ENCODE data around the gene MAG.

Gene MAG

DNA sequence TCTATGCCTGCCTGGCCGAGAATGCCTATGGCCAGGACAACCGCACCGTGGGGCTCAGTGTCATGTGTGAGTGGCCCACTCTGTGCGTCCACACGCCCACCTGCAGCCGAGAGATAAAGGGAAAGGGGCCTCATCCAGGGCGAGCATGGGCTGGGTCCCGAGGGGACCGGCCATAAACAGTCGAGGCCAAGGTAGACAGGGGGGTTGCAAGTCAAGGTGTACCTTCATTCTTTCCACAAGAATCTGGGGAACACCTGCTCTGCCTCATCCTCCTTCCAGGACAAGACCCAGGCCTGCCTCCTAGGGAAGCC, 8.3 kb downstream of the MAG start:
- H3K4me3 ChIP-seq (ENCODE audit: low read length) = no peak overlapping the region
- H3K27me3 ChIP-seq (ENCODE audit: control insufficient read depth, insufficient read depth, low read length) = peaks cover 4% of the 10 kb centered on the region

DNA sequence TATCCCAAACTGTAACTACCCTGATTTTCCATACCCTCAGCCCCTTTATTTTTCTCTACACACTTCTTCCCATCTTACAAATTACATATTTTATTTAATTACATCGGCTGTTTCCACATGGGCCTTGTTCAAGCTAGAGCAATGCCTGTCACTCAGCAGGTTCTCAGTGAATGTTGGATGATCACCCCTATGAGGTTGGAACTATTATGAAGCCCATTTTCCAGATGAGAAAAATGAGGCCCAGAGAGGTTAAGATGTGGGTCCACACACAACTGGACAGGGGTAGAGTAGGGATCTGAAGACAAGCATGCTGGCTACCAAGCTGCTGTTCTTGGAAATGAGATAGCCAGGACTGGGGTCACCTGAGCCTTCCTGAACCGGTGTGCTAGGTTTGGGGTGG, 10.0 kb downstream of the MAG start:
- H3K27ac ChIP-seq (ENCODE audit: low read depth, low read length) = no peak overlapping the region
- no peaks in the 10 kb centered on the region for H3K36me3 ChIP-seq (ENCODE audit: control insufficient read depth, insufficient read depth, low read length)
- H3K27me3 ChIP-seq (ENCODE audit: control insufficient read depth, insufficient read depth, low read length) = peaks cover 4% of the 10 kb centered on the region
- no peaks in the 10 kb centered on the region for H3K4me1 ChIP-seq (ENCODE audit: control insufficient read depth, insufficient read depth, low read length)
- no peak overlapping the region for H3K9ac ChIP-seq (ENCODE audit: low read length)
- no peak overlapping the region for H3K4me3 ChIP-seq (ENCODE audit: low read length)

More for the DNA sequence above, 8.3 kb downstream of the MAG start:
- Histone ChIP-seq H3K4me1 (ENCODE audit: control insufficient read depth, insufficient read depth, low read length) (no peaks in the 10 kb centered on the region), H3K9ac (ENCODE audit: low read length) (no peak overlapping the region), H3K36me3 (ENCODE audit: control insufficient read depth, insufficient read depth, low read length) (no peaks in the 10 kb centered on the region), H3K27ac (ENCODE audit: low read depth, low read length) (no peak overlapping the region)

DNA sequence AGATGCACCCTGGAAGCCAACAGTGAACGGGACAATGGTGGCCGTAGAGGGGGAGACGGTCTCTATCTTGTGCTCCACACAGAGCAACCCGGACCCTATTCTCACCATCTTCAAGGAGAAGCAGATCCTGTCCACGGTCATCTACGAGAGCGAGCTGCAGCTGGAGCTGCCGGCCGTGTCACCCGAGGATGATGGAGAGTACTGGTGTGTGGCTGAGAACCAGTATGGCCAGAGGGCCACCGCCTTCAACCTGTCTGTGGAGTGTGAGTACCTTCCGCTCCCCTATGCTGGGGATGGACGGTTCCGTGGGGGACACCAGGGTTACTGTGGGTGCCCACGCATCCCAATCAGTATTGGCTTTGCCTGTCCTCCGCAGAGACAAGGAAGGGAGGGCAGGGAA, 10.5 kb downstream of the MAG start:
- no peak overlapping the region for H3K27ac ChIP-seq (ENCODE audit: low read depth, low read length)
- peaks cover 3% of the 10 kb centered on the region for H3K27me3 ChIP-seq (ENCODE audit: control insufficient read depth, insufficient read depth, low read length)
- no peak overlapping the region for H3K9ac ChIP-seq (ENCODE audit: low read length)
- H3K4me1 ChIP-seq (ENCODE audit: control insufficient read depth, insufficient read depth, low read length) = no peaks in the 10 kb centered on the region
- no peaks in the 10 kb centered on the region for H3K36me3 ChIP-seq (ENCODE audit: control insufficient read depth, insufficient read depth, low read length)
- H3K4me3 ChIP-seq (ENCODE audit: low read length) = no peak overlapping the region

DNA sequence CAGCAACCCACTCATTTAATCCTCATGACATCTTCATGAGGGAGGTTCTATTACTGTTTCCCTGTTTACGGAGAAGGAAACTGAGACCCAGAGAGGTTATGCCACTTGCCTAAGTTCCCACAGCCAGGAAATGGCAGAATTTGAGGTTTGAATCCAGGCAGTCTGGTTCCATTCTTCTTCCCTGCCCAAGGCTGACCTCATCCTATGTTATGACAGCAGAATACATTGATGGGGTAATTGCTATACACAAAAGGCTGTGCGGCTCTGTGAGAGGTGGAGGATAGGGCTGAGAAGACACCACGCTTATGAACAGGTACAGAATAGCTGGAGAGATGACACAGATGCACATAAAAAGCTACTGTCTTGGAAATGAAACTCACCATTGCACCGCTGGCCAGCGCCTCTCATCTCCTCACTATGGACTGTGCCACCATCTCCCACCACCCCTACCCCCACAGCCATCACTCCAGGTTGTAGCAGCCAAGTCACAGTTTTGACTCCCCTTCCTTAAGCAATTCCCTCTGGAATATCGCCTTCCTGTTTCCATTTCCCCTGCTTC, 11.5 kb downstream of the MAG start:
- Histone ChIP-seq H3K36me3 (ENCODE audit: control insufficient read depth, insufficient read depth, low read length) (no peaks in the 10 kb centered on the region), H3K4me3 (ENCODE audit: low read length) (no peak overlapping the region), H3K9ac (ENCODE audit: low read length) (no peak overlapping the region), H3K4me1 (ENCODE audit: control insufficient read depth, insufficient read depth, low read length) (no peaks in the 10 kb centered on the region), H3K27ac (ENCODE audit: low read depth, low read length) (no peak overlapping the region), H3K27me3 (ENCODE audit: control insufficient read depth, insufficient read depth, low read length) (peaks cover 3% of the 10 kb centered on the region)

DNA sequence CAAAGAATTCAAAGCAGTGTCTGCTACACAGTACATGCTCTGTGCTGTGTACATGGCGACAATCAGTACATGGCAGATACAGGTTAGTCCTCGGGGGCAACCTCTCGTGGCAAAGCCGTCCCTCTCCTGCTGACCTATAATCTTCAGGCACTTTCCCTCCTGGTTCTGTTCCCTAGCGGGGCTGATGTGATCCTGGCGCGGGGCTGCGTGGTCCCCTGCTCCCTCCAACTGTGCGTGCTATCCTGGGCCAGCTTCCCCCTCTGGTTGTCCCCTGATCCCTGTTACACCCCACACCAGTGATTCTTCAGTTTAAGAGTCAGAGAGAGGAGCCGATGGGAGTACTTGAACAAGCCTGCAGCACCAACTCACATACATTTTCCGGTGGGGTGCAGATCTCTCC, 12.1 kb downstream of the MAG start:
- Histone ChIP-seq H3K9ac (ENCODE audit: low read length) (no peak overlapping the region), H3K4me3 (ENCODE audit: low read length) (no peak overlapping the region), H3K4me1 (ENCODE audit: control insufficient read depth, insufficient read depth, low read length) (no peaks in the 10 kb centered on the region), H3K27ac (ENCODE audit: low read depth, low read length) (no peak overlapping the region), H3K27me3 (ENCODE audit: control insufficient read depth, insufficient read depth, low read length) (peaks cover 3% of the 10 kb centered on the region), H3K36me3 (ENCODE audit: control insufficient read depth, insufficient read depth, low read length) (no peaks in the 10 kb centered on the region)

DNA sequence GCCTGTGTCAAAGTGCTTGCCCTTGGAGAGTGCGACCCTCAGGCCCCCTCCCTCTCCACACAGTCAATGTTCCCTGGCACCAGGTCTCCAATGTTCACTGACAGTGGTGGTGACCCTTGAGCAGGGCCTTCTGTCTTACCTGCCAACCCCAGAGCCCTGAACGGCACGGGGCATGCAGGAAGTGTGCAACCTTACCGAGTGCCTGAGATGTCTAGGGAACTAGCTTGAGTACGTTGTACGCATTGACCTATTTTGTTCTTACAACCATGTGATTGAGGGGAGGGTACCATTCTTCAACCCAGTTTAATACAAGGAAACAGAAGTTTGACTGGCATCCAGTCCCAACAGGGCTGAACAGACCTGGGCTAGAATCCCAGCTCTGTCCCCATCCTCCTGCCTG, 13.2 kb downstream of the MAG start:
- H3K9ac ChIP-seq (ENCODE audit: low read length) = no peak overlapping the region
- H3K36me3 ChIP-seq (ENCODE audit: control insufficient read depth, insufficient read depth, low read length) = no peaks in the 10 kb centered on the region
- H3K4me3 ChIP-seq (ENCODE audit: low read length) = no peak overlapping the region
- no peaks in the 10 kb centered on the region for H3K4me1 ChIP-seq (ENCODE audit: control insufficient read depth, insufficient read depth, low read length)
- H3K27ac ChIP-seq (ENCODE audit: low read depth, low read length) = no peak overlapping the region
- peaks cover 3% of the 10 kb centered on the region for H3K27me3 ChIP-seq (ENCODE audit: control insufficient read depth, insufficient read depth, low read length)

DNA sequence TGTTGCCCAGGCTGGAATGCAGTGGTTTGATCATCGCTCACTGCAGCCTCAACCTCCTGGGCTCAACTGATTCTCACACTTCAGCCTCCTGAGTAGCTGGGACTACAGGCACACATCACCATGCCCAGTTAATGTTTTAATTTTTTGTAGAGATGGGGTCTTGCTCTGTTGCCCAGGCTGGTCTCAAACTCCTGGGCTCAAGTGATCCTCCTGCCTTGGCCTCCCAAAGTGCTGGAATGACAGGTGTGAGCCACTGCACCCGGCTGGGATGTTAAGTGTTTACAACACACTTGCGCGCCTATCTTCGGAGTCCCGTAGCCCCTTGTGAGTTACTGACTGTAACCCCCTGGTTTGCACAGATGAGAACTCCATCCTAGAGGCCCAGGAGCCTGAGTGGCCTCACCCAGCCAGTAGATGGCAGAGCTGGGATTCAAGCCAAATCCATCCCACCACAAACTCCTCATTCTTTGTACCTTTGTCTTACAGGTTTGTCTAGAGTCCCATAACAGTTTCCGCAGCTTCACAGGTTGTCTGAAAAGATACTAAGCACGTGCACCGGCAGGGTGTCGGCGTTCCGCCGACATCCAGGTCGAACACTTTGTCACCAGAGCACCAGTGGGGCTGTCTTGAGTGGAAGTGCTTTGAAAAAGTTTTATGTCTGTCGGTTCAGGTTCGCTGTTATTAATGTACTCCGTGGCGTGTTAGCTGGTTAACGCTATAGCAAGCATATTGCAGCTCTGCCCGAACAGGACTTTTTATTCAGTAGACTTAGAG, 14.7 kb downstream of the MAG start:
- H3K36me3 ChIP-seq (ENCODE audit: control insufficient read depth, insufficient read depth, low read length) = no peaks in the 10 kb centered on the region
- H3K4me1 ChIP-seq (ENCODE audit: control insufficient read depth, insufficient read depth, low read length) = no peaks in the 10 kb centered on the region
- H3K9ac ChIP-seq (ENCODE audit: low read length) = no peak overlapping the region
- no peak overlapping the region for H3K27ac ChIP-seq (ENCODE audit: low read depth, low read length)
- H3K27me3 ChIP-seq (ENCODE audit: control insufficient read depth, insufficient read depth, low read length) = peaks cover 3% of the 10 kb centered on the region
- no peak overlapping the region for H3K4me3 ChIP-seq (ENCODE audit: low read length)

DNA sequence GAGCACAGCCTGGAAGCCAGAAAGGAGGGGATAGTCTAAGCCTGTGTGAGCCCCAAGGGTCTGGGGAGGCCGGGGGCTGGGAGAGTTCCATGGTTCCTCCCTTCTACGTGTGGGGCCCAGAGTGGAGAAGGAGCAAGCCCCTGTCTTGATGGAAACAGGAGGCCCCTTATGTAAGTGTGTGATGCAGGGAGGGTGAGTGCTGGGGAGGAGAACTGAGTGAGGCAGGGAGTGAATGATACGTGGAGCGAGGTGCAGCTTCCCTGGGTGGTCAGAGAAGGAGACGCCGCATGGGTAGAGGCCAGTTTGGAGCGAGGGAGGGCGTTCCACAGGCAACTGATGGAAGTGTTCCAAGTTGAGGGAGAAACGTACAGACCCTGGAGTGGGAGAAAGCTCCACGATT, 16.0 kb downstream of the MAG start:
- H3K36me3 ChIP-seq (ENCODE audit: control insufficient read depth, insufficient read depth, low read length) = no peaks in the 10 kb centered on the region
- no peak overlapping the region for H3K4me3 ChIP-seq (ENCODE audit: low read length)
- peaks cover 3% of the 10 kb centered on the region for H3K27me3 ChIP-seq (ENCODE audit: control insufficient read depth, insufficient read depth, low read length)
- no peak overlapping the region for H3K9ac ChIP-seq (ENCODE audit: low read length)
- H3K4me1 ChIP-seq (ENCODE audit: control insufficient read depth, insufficient read depth, low read length) = no peaks in the 10 kb centered on the region
- no peak overlapping the region for H3K27ac ChIP-seq (ENCODE audit: low read depth, low read length)

DNA sequence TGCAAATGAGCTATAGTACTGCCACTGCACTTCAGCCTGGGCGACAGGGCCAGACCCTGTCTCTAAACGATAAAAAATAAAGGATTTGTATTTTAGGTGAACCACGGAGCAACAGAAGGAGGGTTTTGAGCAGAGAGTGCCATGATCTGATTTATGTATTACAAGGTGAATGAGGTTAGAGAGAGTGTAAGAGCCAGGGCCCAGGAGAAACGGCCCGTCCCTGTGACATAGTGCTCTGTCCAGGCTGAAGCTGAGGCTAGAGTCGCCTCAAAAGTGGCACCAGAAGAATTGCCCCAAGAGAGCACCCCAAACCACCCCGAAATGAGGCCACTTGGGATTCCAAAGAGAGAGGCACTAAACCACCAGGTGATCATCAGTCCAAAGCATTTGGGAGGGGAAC, 16.9 kb downstream of the MAG start:
- Histone ChIP-seq H3K4me3 (ENCODE audit: low read length) (no peak overlapping the region), H3K27me3 (ENCODE audit: control insufficient read depth, insufficient read depth, low read length) (peaks cover 3% of the 10 kb centered on the region), H3K4me1 (ENCODE audit: control insufficient read depth, insufficient read depth, low read length) (no peaks in the 10 kb centered on the region), H3K9ac (ENCODE audit: low read length) (no peak overlapping the region), H3K36me3 (ENCODE audit: control insufficient read depth, insufficient read depth, low read length) (no peaks in the 10 kb centered on the region), H3K27ac (ENCODE audit: low read depth, low read length) (no peak overlapping the region)

DNA sequence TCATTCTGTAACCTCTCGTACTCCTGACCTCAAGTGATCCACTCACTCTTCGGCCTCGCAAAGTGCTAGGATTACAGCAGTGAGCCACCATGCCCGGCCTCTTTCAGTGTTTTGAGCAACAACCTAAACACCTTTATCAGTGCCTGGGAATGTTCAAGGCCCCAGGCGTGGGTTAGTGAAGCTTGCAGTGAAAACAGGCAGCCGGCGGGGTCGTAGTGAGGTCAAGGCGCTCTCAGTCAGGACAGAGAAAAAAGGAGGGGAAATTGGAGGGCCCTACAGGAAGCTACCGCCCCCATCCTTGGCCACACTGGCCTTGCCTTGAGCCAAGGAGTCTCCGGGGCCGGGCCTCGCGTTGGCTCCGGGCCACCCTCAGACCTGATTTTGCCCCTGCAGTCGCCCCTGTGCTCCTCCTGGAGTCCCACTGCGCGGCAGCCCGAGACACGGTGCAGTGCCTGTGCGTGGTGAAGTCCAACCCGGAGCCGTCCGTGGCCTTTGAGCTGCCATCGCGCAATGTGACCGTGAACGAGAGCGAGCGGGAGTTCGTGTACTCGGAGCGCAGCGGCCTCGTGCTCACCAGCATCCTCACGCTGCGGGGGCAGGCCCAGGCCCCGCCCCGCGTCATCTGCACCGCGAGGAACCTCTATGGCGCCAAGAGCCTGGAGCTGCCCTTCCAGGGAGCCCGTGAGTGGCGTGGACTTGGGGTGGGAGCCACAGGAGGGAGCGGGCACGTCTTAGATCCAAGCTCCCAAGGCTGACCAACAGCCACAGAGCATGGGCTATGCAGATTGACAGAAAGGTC, 17.7 kb downstream of the MAG start:
- Histone ChIP-seq H3K9ac (ENCODE audit: low read length) (no peak overlapping the region), H3K27me3 (ENCODE audit: control insufficient read depth, insufficient read depth, low read length) (no peaks in the 10 kb centered on the region), H3K4me1 (ENCODE audit: control insufficient read depth, insufficient read depth, low read length) (no peaks in the 10 kb centered on the region), H3K27ac (ENCODE audit: low read depth, low read length) (no peak overlapping the region), H3K36me3 (ENCODE audit: control insufficient read depth, insufficient read depth, low read length) (no peaks in the 10 kb centered on the region), H3K4me3 (ENCODE audit: low read length) (no peak overlapping the region)

DNA sequence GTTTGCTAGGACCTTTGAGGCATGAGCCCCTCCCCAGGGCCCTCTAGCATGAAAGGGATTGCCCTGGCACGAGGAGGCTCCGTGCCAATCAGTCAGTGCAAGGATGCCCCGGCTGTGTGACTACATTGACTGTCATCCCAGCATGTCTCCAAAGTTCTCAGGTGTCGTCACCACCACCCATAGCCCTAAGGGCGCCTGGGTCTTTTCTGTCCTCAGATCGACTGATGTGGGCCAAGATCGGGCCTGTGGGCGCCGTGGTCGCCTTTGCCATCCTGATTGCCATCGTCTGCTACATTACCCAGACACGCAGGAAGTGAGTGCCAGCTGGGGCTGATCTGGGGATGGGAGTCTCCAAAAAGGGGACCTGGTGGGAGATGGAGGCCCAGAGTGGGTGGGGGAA, 18.4 kb downstream of the MAG start:
- no peaks in the 10 kb centered on the region for H3K4me1 ChIP-seq (ENCODE audit: control insufficient read depth, insufficient read depth, low read length)
- H3K27me3 ChIP-seq (ENCODE audit: control insufficient read depth, insufficient read depth, low read length) = no peaks in the 10 kb centered on the region
- no peak overlapping the region for H3K9ac ChIP-seq (ENCODE audit: low read length)
- no peak overlapping the region for H3K4me3 ChIP-seq (ENCODE audit: low read length)
- H3K36me3 ChIP-seq (ENCODE audit: control insufficient read depth, insufficient read depth, low read length) = no peaks in the 10 kb centered on the region
- H3K27ac ChIP-seq (ENCODE audit: low read depth, low read length) = no peak overlapping the region

DNA sequence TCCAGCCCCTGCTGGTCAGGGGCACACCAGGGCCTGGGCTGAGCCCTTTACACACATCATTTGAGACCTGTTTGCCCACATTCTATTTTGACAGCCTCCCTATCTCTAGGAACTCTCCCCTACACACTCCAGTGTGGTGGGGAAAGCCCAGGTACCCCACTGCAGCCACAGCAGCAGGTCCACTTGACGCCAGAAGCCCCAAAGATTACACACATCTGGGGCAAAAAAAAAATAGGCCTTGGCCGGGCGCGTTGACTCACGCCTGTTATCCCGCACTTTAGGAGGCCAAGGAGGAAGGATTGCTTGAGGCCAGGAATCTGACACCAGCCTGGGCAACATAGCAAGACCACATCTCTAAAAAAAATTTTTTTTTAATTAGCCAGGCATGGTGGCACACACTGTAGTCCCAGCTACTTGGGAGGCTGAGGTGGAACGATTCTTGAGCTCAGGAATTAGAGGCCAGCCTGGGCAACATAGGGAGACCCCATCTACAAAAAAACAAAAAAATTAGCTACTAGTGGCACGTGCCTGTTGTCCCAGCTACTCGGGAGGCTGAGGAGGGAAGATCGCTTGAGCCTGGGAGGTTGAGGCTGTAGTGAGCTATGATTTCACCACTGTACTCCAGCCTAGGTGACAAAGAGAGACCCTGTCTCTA, 19.0 kb downstream of the MAG start:
- H3K4me3 ChIP-seq (ENCODE audit: low read length) = no peak overlapping the region
- no peaks in the 10 kb centered on the region for H3K36me3 ChIP-seq (ENCODE audit: control insufficient read depth, insufficient read depth, low read length)
- no peak overlapping the region for H3K27ac ChIP-seq (ENCODE audit: low read depth, low read length)
- no peak overlapping the region for H3K9ac ChIP-seq (ENCODE audit: low read length)
- no peaks in the 10 kb centered on the region for H3K27me3 ChIP-seq (ENCODE audit: control insufficient read depth, insufficient read depth, low read length)
- H3K4me1 ChIP-seq (ENCODE audit: control insufficient read depth, insufficient read depth, low read length) = no peaks in the 10 kb centered on the region
